Fibroblast of villous mesenchyme (primary cell): ENCODE results near the gene CYBC1. TPM values are rescaled to one million over a fixed set of nuclear protein-coding genes. Genes with fewer than 3 reads are reported as not detected.

Experiments used
- DNase-seq: peaks from one replicate; pipeline ENCODE4 v3.0.0-alpha.2; 2010; ENCODE audit warnings: low read depth
- H3K4me3 ChIP-seq: 2 replicates; pipeline ENCODE4 v1.5.1; 2011; ENCODE audit warnings: low read depth, mild to moderate bottlenecking, low read length
- total RNA-seq: library from RNA; depleted of rRNA; stranded (reverse); fragments of >200 nt; gene quantifications from 2 replicates; pipeline ENCODE4 v1.2.3, GENCODE V29; 2012
- TF ChIP-seq, protein P1 (sequence below): IDR thresholded peaks from 2 replicates; pipeline ENCODE4 v1.5.1; 2012; ENCODE audit warnings: low read depth, mild to moderate bottlenecking, low read length; ENCODE audit not compliant: insufficient read depth

Gene CYBC1
- total RNA-seq, 1 donor: 46.2 TPM

DNA sequence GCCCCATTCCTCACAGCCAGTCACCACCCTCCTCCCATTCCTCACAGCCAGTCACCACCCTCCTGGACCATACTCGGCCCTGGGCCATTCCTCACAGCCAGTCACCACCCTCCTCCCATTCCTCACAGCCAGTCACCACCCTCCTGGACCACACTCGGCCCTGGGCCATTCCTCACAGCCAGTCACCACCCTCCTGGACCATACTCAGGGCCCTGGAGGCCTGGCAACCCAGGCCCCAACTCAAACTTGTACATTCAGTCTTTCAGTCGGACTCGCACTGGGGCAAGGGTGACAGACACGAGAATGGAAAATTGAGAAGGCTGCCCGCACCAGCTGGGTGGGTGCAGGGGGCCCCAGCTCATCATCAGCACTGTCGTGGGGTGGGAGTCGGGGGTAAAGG, 38.6 kb upstream of the CYBC1 start:
- DNase-seq: no peak
- TF ChIP-seq, protein P1, sequence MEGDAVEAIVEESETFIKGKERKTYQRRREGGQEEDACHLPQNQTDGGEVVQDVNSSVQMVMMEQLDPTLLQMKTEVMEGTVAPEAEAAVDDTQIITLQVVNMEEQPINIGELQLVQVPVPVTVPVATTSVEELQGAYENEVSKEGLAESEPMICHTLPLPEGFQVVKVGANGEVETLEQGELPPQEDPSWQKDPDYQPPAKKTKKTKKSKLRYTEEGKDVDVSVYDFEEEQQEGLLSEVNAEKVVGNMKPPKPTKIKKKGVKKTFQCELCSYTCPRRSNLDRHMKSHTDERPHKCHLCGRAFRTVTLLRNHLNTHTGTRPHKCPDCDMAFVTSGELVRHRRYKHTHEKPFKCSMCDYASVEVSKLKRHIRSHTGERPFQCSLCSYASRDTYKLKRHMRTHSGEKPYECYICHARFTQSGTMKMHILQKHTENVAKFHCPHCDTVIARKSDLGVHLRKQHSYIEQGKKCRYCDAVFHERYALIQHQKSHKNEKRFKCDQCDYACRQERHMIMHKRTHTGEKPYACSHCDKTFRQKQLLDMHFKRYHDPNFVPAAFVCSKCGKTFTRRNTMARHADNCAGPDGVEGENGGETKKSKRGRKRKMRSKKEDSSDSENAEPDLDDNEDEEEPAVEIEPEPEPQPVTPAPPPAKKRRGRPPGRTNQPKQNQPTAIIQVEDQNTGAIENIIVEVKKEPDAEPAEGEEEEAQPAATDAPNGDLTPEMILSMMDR: no peak
- H3K4me3 ChIP-seq: no peak overlapping the region

DNA sequence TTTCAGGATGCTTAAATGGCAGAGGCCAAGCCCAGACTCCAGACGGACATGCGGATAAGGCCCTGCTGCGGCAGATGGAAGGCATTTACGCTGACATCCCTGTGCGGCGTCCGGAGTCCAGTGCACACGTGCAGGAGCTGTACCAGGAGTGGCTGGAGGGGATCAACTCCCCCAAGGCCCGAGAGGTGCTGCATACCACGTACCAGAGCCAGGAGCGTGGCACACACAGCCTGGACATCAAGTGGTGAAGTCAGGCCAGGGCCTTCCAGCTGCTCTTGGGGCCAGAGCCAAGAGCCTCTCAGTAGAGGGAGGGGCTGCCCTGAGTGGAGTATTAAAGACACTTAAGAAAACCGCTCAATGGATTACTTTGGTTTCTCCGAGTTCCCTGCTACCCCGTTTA, 37.4 kb upstream of the CYBC1 start:
- DNase-seq: no peak
- TF ChIP-seq, protein P1: no peak

DNA sequence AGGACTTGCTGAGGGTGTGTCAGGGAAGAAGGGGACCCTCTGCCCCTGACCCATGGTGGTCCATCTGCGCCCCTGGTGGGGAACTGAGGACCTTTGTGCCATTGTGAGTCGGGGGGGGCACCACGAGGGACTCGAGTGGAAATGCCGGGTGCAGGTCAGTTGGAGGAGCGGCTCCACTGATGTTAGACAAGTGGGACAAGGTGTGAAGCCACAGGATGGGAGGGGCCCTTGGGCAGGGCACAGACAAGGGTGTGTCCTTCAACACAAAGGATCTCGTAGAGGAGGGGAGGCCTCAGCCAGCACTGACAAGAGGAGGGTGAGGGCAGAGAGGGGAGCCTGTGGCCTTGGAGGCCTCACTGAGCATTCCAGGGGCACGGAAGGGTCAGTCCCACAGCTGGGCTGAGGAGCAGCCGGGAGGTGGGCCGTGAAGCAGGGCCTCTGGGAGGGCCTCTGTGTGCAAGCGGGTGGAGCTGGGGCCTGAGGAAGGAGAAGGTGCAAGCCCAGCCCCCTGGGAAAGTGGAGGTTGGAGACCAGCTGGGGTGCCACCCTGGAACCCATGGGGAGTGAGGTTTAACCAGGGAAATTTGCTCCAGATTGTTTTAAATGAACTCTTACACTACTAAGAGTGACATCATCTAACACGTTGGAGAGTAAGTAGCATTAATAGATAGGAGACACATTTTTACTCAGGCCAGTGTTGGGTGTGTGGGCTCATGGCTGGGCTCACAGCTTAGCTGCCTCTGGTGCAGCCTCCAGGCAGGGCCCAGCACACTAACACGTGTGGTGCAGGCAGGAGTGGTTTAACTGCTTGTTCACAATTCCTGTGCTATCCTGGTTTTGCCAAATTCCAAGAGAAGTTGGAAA, 35.9 kb upstream of the CYBC1 start:
- no peak for DNase-seq
- TF ChIP-seq, protein P1: no peak
- no peak overlapping the region for H3K4me3 ChIP-seq

More for the DNA sequence above, 37.4 kb upstream of the CYBC1 start:
- no peak overlapping the region for H3K4me3 ChIP-seq

DNA sequence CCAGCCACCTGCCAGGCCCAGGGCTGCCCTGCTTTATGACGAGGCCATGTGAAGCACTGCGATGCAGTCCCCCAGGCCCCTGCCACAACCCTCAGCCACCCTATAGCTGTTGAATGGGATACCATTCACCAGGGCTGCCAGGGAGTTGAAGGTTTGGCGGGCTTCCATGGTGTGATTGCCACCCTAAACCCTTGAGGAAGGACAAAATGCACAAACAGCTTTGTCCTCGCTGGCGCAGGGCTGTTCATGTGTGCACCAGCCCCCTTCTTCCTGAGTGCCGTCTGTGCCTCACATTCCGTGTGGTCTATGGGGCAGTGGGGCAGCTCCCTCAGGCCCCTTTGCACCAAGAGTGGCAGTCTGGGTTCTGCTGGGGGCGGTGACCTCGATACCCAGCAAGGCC, 33.3 kb upstream of the CYBC1 start:
- no peak overlapping the region for H3K4me3 ChIP-seq
- DNase-seq: no peak
- TF ChIP-seq, protein P1: no peak

DNA sequence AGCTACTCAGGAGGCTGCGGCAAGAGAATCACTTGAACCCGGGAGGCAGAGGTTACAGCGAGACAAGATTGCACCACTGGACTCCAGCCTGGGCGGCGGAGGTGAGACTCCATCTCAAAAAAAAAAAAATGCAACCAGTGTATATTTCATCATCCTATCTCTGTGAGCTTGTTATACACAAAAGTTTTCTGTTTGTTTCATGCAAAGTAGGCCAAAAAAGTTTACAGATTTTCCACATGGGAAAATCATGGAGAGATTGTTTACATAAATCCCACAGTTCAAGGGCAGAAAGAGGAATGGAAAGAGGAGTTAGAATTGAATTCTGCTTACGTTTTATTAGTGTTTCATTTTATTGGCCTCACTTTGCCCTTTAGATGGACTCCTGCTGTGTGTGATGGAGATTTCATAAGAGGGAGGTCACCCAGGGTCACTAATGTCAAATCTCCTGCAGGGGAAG, 32.7 kb upstream of the CYBC1 start:
- no peak overlapping the region for H3K4me3 ChIP-seq
- no peak for DNase-seq
- TF ChIP-seq, protein P1: no peak

DNA sequence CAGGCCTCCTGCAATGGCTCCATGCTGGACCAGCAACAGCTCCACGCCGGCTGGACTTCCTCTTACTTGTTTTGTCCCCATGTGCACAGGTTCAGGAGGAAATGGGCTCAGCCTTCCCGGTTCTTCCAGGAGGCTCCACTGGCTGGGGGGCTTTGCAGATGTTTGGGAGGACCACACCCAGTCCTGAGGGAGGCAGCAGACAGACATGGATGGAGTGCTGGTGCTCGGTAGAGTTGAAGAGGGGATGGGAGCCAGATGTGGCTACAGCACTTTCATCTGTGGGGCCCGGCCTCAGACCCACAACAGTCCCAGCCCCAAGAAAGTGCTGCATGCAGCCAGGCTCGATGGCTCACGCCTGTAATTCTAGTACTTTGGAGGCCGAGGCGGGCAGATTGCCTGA, 29.8 kb upstream of the CYBC1 start:
- TF ChIP-seq, protein P1: no peak
- no peak for DNase-seq
- H3K4me3 ChIP-seq: no peak overlapping the region
